PC-3 (cell line): ENCODE results near the gene SRRD.

ENCODE experiments used
- EZH2 ChIP-seq: fragments of 300-600 bp; sonication (generic); IDR thresholded peaks from one replicate; pipeline ENCODE4 v1.6.1; 2017; ENCODE audit warnings: antibody characterized with exemption, mild to moderate bottlenecking, low read length; ENCODE audit not compliant: unreplicated experiment
- EZH2phosphoT487 ChIP-seq: fragments of 300-600 bp; sonication (generic); IDR thresholded peaks from 2 replicates; pipeline ENCODE4 v1.6.1; 2018; ENCODE audit warnings: mild to moderate bottlenecking, antibody characterized with exemption, low read length, borderline replicate concordance
- TF ChIP-seq, protein P1 (sequence below): fragments of 300-600 bp; sonication (generic); conservative IDR thresholded peaks from 2 replicates; pipeline ENCODE4 v1.5.1; 2017; ENCODE audit warnings: antibody characterized with exemption, low read depth, mild to moderate bottlenecking, low read length

DNA sequence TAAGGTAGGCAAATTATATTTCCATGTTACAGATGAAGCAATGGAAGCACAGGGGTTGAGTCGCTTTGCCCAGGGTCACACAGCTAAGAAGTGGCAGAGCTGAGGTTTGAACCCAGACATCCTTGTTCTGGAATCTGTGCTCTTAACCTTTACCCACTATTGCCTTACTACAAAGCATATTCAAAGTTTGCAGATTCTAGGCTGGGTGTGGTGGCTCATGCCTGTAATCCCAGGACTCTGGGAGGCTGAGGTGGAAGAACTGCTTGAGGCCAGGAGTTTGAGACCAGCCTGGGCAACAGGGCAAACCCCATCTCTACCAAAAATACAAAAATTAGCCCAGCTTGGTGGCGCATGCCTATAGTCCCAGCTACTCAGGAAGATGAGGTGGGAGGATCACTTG is 56.4 kb downstream of the SRRD start:
- TF ChIP-seq, protein P1, sequence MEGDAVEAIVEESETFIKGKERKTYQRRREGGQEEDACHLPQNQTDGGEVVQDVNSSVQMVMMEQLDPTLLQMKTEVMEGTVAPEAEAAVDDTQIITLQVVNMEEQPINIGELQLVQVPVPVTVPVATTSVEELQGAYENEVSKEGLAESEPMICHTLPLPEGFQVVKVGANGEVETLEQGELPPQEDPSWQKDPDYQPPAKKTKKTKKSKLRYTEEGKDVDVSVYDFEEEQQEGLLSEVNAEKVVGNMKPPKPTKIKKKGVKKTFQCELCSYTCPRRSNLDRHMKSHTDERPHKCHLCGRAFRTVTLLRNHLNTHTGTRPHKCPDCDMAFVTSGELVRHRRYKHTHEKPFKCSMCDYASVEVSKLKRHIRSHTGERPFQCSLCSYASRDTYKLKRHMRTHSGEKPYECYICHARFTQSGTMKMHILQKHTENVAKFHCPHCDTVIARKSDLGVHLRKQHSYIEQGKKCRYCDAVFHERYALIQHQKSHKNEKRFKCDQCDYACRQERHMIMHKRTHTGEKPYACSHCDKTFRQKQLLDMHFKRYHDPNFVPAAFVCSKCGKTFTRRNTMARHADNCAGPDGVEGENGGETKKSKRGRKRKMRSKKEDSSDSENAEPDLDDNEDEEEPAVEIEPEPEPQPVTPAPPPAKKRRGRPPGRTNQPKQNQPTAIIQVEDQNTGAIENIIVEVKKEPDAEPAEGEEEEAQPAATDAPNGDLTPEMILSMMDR: no peak
- TF ChIP-seq EZH2phosphoT487 (no peak), EZH2 (no peak)
